HG02943 (cell line): ENCODE results near the gene PDE4B.

ENCODE experiments used
- ATAC-seq: cut with Tn5 transposase; IDR thresholded peaks from one replicate; pipeline ENCODE4 v1.9.1; 2021; ENCODE audit warnings: mild to moderate bottlenecking, low read depth, moderate library complexity; ENCODE audit not compliant: unreplicated experiment

Gene PDE4B

DNA sequence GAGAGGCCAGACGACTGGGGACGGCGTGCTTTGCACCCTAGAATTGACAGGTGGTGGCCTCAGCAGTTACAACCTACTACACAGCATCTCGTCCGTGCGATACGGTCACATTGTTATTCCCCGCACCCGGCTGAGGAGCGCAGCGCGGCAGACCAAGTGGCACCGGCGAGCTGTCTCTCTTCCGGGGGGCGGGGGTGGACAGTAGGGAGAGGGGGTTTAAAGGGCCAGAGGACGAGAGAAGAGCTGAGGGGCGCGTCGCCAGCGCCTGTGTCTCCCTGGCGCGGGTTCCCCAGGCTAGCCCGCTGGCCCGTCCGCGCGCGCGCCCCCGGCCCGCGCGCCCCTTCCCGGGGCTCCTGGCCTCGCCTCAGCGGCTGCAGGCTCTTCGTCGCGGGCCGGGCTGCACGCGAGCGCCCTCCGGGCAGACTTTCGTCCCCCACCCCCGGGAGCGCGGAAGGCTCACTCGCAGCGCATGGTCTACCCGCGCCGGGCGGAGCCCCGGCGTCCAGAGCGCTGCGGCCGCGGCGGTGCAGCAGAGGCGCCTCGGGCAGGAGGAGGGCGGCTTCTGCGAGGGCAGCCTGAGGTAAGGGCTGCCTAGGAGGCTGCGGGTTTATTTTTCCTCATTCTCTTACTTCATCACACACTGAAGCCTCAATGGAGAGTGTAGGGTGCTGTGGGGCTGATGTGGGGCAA is at the start of gene PDE4B:
Gene PDE4B (plus strand): TSS at position 227 of the 690 bp plus-strand sequence.
- no peak for ATAC-seq

DNA sequence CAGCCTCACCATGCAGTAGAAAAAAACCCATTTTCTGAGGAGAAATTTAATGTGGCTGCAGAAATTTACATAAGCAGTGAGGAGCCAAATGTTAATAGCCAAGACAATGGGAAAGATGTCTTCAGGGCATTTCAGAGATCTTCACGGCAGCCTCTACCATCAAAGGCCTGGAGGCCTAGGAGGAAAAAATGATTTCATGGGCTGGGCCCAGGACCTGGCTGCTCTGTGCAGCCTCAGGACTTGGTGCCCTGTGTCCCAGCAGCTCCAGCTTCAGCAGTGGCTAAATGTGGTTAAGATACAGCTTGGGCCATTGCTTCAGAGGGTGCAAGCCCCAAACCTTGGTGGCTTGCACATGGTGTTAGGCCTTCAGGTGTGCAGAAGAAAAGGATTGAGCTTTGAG is 48.0 kb upstream of the PDE4B start:
- no peak for ATAC-seq

DNA sequence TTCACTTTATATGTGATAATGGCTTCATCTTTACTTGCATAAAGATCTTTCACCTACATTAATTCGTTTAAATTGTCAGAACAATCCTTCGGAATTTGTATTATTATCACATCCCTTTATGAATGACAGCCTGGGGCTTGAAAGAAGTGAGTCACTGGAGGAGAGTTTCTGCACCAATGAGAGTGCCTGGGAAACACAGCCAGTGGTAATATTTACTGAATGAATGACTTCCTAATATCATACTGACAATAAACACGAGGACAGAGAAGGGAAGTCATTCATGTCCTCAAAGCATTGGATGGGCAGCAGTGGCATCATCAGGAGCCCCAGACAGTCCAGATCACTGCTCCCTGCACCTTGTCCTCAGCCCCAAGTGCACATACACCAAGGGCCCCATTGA is 40.7 kb upstream of the PDE4B start:
- no peak for ATAC-seq

DNA sequence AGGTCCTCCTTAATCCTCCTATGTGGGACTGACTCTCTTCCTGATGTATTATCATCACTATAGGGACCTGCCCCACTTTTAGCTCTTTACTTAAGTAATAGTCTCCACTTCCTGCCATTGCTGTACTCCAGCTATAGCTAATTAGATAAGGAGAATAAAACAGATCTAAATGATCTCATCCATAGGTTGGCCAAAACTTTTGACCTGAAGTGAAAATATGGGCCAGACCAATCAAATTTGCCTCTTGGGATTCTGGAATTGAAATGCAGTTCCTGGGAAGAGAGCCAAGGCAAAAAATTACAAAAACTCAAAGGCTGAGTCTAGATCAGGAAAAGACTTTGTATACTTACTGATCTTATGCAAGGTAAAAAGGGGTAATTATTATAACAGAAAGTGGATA is 36.1 kb upstream of the PDE4B start:
- ATAC-seq = no peak

DNA sequence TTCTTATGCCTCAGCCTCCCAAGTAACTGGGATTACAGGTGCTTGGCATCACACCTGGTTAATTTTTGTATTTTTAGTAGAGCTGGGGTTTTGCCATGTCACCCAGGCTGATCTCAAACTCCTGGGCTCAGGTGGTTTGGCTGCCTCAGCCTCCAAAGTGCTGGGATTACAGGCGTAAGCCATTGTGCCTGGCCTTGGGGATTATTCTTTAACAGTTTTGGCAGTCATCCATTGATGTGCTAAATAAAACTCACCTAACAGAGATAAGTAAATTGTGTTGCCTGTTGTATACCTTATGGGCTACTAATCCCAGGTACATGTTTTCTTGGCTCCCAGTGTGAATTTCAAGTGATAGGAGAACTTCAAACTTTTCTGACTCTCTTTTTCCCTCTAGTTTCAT is 35.2 kb upstream of the PDE4B start:
- ATAC-seq = no peak

DNA sequence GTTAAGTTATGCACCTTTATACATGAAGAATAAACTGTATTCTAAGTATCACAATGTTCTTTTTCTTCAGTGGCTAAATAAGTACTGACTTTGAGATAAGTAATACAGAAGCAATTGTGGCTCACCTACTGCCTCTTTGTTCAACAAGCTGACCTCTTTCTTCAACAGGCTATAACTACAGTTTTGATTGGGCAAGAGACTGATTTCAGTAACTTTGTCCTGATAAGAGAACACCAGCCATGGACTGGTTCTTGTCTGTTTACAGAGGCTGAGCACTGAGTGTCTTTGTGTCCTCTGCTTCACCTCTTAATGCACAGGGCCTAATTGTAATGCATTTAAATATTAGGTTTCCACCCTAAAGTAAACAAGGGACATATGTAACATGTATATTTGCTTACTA is 34.6 kb upstream of the PDE4B start:
- no peak for ATAC-seq

DNA sequence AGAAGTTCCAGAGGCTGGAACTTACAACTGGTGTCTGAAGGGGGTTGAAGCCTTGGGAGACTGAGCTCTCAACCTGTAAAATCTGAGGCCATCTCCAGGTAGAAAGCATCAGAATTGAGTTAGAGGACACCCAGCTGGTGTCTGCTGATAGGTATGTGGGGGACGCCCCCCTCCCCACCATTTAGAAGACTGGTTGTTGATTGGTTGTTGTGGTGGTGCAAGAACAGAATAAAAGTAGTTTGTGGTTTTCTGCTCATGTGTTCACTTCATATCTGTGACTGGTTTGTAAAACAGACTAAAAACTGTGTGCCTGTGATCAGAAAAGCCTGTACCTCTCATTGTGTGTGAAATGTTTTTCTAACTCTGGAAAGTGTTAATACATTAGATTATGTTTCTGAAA is 33.2 kb upstream of the PDE4B start:
- no peak for ATAC-seq

DNA sequence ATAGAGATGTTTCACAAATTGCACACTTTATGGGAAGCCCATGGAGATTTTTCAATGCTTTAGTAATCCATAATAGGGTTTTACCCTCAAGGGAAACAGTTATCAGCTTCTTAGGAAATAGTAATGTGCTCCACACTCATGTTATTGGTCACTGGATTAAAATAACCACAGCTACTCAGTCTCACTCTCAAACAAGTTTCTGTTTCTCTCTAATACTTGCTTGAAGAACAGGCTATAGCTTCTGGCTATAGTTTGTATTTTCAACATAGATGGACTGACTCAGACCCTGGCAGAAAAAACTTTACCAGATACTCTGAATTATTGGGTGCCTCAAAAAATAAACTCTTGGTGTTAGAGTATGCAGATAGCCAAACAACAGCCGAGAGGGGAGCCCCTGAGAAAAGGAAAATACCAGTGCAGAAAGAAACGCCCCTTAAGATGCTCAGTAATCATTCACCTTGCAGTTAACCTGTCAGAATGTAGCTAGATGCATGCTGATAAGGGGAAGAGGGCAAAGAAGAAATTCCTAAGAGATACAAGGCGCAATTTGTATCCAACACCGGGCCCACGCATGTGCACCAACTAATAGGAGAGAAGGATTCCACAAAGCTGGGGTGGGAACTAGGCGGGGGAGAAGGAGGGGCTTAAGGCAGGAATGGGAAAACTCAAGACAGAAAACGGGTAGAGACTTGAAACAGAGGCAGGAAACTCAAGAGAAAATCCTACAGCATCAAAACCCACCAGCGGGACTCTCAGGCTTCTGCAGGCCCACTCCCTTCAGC is 30.4 kb upstream of the PDE4B start:
- no peak for ATAC-seq

DNA sequence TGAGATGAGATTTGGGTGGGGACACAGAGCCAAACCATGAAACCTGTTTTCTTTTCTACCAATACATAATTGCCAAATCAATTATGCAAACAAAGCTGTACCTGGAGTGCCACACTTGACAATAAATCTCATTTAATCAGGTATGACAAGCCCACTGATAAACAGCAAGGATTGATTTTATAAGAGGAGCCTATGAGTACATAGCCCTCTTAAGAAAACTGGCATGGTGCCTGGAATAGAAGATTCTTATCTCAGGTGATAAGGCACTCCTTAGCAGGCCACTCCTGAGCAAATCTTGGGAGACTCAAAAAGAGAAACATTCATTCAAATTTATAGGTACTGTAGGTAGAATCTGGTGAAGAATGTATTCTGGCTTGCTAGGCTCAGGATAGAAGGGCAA is 28.6 kb upstream of the PDE4B start:
- no peak for ATAC-seq

DNA sequence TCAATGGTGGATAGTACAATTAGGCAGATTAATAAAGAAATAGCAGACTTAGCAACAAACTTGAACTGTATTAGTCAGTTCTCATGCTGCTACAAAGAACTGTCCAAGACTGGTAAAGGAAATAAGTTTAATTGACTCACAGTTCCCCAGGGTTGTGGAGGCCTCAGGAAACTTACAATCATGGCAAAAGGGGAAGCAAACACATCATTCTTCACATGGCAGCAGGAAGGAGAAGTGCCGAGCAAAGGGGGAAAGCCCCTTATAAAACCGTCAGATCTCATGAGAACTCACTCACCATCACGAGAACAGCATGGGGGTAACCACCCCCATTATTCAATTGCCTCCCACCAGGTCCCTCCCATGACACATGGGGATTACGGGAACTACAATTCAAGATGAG is 27.1 kb upstream of the PDE4B start:
- no peak for ATAC-seq

DNA sequence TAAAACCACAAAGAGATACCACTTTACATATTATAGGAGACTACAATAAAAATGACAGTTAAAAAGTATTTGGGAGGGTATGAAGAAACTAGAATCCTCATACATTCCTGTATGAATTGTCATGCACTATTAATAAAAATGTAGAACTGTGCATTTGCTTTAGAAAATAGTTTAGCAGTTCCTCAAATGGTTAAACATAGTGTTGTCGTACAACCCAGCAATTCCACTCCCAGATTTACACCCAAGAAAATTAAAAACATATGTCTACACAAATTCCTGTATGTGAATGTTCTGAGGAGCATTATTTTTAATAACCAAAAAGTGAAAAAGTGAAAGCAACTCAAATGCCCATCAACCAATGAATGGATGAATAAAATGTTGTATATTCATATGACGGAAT is 23.1 kb upstream of the PDE4B start:
- no peak for ATAC-seq

DNA sequence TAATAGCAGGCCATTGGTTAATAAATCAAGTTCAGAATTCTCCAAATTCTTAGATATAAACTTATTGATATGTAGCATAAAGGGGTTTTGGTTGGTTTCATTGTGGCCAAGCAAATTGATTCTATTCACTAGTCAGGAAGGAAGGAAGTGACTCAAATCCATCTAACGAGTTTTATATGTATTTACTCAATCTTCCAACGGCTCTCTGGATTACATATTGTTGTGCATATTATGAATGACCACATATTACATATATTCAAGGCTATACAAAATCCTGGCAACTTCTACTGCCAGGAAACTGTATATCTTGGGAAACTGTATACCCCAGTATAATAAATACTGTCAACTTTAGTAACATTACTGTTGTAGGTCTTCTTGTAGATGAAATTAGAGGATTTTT is 20.1 kb upstream of the PDE4B start:
- ATAC-seq = no peak

DNA sequence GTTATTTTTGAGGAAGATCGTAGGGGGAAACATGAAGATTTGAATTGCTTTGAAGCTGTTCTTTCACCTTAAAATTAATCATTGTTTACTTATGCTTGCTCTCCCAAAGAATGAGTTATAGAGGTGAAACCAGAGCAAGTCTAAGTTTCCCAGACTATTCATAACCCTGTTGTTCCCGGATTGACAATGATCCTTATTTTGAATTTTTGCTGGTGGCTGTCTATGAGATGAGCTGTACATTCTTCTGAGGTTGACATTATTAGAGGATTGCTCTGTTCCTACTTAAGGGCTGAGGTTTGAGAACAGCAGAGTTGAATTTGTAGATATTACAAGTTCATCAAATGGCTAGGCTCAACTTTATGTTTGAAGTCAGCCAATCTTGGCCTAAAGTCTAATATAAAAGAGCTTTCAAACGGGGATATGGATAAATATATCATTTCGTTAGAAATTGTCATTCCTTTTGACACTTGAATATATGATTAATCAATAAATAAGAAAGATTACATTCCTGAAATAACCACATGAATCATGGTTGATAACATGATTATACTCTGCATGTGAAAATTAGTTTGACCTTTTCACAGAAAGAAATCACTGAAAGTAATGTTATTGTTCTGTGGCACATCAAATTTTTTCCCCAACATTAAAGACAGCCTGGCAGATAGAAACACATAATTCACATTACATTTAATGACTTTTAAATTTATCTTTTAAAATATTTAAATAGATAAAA is 19.1 kb upstream of the PDE4B start:
- no peak for ATAC-seq

DNA sequence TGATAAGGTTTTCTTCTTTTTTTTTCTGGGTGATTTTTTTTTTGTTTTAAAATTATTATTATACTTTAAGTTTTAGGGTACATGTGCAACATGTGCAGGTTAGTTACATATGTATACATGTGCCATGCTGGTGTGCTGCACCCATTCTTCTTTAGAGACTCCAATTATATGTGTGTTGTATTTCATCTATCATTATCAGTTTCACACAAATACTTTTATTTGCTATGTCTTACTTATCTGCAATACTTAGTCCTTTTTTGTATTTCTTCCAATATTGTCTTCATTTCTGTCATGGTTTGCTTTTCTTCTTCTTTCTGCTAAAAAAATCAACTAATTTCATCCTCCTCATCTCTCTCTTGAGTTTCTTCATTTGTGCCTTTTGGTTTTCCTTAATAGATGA is 3.9 kb upstream of the PDE4B start:
- ATAC-seq = no peak

DNA sequence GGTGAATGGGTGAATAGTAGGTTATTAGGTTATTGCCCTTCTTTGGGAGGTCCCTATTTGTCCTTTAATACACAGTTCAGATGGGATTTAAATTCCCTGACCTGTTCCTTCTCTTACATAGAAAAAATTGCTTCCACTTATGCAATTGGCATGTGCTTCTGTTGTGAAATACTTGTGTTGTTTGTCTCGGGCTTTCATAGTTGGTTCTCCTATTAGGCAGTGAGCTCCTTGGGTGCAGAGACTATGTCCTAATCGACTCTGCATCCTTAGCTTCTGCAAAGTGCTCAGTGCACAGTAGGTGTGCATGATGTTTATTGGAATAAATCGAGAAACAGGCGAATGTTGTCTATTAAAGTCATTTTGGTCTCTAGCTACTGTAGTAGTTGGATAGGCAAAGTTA is 1.3 kb upstream of the PDE4B start:
- no peak for ATAC-seq

DNA sequence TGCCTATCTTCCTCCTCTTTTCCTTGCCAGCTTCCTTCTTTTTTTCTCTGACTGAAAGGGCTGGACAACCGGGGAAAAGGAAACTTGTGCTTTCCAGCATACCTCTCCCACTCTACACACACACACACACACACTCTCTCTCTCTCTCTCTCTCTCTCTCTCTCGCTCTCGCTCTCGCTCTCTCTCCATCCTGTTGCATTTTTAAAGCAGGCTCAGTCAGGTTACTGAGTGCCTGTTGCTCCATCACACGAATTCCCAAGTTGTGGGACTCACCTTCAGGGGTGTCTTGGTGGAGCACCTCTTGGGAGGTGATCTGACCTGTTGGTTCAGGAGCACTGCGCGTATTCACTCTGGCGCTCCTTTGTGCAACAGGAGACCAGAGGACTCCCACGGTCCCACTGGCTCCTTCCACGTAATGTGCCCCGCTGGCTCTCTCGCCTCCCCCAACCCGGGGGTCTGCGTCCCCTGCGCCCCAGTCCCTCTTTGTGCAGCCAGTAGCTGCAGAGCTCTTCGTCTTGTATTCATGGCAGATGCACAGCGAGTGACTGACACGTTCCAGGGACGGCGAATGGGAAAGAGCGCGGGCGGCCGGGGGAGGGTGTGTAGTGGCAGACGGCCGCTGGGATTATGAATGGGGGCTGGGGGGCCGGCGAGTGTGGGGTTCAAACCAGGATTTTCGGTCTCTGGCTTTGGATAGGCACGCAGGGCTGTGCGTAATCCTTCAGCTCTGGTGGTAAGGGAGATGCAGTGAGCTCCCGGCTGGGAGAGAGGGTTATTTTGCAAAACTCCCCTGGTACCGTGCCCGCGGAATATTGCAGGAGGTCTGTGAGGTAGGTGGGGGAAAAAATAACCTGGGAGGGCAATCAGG is 660 bp upstream of the PDE4B start:
- ATAC-seq = no peak

DNA sequence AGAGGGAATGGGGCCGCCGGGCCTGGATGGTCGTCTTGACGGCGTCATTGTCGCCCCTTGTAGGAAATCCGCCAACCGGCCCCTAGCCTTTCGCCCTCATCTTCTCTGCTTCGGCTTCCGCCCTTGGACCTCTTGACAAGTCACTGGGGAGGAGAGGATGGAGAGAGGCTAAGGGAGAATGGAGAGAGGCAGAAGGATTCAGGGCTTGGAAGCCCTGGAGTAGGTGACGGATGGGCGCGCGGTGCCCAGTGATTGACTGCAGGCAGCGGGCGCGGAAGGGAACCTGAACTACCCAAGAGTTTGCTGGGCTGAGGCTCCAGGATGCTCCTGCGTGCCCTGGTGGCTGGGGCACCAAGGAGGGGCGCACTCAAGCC is 651 bp downstream of the PDE4B start:
- no peak for ATAC-seq

DNA sequence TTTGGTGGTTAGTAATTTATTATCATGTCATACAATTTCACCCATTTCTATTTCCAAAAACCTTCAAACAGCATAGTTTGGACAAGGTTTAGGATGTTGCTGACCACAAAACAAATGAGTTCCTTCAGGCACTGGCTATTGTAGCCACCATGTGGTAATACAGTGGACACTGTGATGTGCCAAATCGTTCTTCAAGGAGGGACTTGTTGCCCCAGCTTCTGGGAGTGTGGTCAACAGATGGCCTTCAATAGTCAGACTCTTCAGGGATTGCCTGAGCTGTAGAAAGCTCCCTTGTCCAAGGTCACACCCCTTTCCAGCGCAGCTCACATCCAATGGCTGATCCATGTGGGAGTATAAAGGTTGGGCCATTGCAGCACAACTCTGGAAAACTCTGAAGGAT is 2.6 kb downstream of the PDE4B start:
- no peak for ATAC-seq

DNA sequence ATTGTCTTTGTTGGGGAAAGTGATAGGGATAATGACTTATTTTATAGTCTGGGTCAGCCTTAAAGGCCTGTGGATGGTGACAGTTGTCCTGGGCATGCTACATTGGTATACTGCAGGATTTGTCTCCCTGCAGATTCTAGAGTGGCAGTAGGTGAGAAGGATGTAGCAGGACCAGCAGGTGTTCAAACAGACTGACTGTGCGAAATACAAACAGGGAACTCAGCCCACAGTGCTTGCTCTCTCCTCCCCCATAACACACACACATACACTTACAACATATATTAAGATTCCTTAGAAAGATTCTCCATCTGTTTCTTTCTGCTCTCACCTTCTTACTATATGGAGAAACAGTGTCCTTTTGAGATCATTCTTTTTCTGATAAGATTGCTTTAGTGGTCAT is 6.9 kb downstream of the PDE4B start:
- no peak for ATAC-seq

DNA sequence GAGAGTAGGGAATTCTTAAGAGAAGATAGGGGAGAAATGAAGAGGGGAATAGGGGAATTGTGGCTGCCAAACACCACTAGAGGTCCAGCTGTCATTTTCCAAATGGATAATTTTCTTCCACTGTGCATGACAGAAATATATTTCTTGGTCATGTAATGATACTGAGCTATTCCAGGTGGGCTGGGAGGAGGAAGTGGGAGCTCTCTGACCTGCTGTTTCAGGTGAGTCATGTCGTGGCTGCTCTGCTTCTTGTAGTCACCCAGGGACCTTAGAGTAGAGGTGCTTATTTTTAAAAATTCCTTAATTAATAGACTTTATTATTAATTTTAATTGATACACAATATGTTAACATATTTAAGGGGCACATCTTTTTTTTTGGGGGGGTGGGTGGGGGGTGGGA is 11.9 kb downstream of the PDE4B start:
- ATAC-seq = no peak

DNA sequence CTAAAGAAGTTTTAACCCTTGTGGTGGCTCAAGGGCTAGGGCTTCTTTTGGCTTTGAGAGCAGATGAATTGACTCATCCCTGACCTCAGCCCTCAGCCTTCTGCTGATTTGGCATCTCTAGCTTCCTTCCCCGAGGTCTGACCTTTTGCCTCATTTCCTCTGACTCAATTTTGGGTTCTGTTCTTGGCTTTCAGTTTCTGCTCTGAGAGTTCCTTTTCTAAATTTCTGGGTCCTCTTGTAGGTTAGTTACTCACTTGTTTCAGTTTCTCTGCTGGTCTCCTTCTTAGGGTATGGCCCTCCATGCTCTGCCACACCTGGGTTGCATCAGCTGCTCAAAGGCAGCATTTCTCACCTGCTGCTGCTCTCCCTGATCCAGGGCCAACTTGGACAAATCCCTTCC is 19.4 kb downstream of the PDE4B start:
- peak; percentile 99 for ATAC-seq
